LNCAP (cell line): Measurements from ENCODE around the gene VPS8.

ENCODE experiments used
- CTCF ChIP-seq: fragments of 450-650 bp; IDR thresholded peaks from 2 replicates; pipeline ENCODE4 v1.5.1; 2017; ENCODE audit warnings: mild to moderate bottlenecking

The VPS8 gene

GRCh38 chr3:185046164-185046515, 234.2 kb downstream of the VPS8 start:
- no peak for TF ChIP-seq CTCF

GRCh38 chr3:185046603-185047002, 234.6 kb downstream of the VPS8 start:
- TF ChIP-seq CTCF, result no peak

GRCh38 chr3:185049710-185050109, 237.7 kb downstream of the VPS8 start:
- TF ChIP-seq CTCF, result no peak

- no peak for TF ChIP-seq CTCF
Measured at GRCh38 chr3:185051801-185052200, 239.8 kb downstream of the VPS8 start.

- no peak for TF ChIP-seq CTCF
Measured at GRCh38 chr3:185052631-185053030, 240.7 kb downstream of the VPS8 start.

- TF ChIP-seq CTCF, result no peak
Measured at GRCh38 chr3:185056908-185057307, 244.9 kb downstream of the VPS8 start.

GRCh38 chr3:185057829-185058228, 245.9 kb downstream of the VPS8 start:
- no peak for TF ChIP-seq CTCF

- no peak for TF ChIP-seq CTCF
Measured at GRCh38 chr3:185058796-185059195, 246.8 kb downstream of the VPS8 start.
